Calu3 (cell line): ENCODE data around the gene ALKBH1. TPM values are rescaled to one million over a fixed set of nuclear protein-coding genes. Genes with fewer than 3 reads are reported as not detected.

ENCODE experiments used
- BruUV-seq: library from RNA; stranded (reverse); fragments of 400-500 nt; replicated peaks from 2 replicates; lab custom pipeline; 2021; lab: Mats Ljungman, UMichigan
- CTCF ChIA-PET: fragments of 300-600 bp; sonication (Branson Sonifier 250); formaldehyde crosslinking; loops from one replicate; lab custom pipeline; 2022; ENCODE audit warnings: antibody characterized with exemption; lab: Charles Lee
- DNase-seq: peaks from one replicate; pipeline ENCODE4 v3.0.0; 2022
- H3K27ac Mint-ChIP-seq: one replicate; pipeline ENCODE4 v1.8.0; 2022; ENCODE audit warnings: mixed read lengths; ENCODE audit not compliant: unreplicated experiment
- H3K27me3 Mint-ChIP-seq: one replicate; pipeline ENCODE4 v1.8.0; 2022; ENCODE audit warnings: mixed read lengths; ENCODE audit not compliant: unreplicated experiment
- H3K36me3 Mint-ChIP-seq: one replicate; pipeline ENCODE4 v1.8.0; 2022; ENCODE audit warnings: mild to moderate bottlenecking, moderate library complexity, mixed read lengths; ENCODE audit not compliant: insufficient read depth, unreplicated experiment
- H3K4me1 Mint-ChIP-seq: one replicate; pipeline ENCODE4 v1.8.0; 2022; ENCODE audit warnings: mild to moderate bottlenecking, low read depth, mixed read lengths; ENCODE audit not compliant: unreplicated experiment
- H3K4me3 Mint-ChIP-seq: one replicate; pipeline ENCODE4 v1.8.0; 2022; ENCODE audit warnings: mild to moderate bottlenecking, low read depth, moderate library complexity, mixed read lengths; ENCODE audit not compliant: unreplicated experiment
- H3K9me3 Mint-ChIP-seq: one replicate; pipeline ENCODE4 v1.8.0; 2022; ENCODE audit warnings: low read depth, mixed read lengths; ENCODE audit not compliant: unreplicated experiment
- intact Hi-C: fragments of 100-400 bp; cut with micrococcal nuclease; formaldehyde crosslinking; loops from one replicate; pipeline ENCODE4 v1.10.0; 2022; ENCODE audit not compliant: unreplicated experiment
- total RNA-seq: library from RNA; stranded (reverse); gene quantifications from 2 replicates; pipeline ENCODE4 v1.2.3, GENCODE V29; 2022
- TF ChIP-seq, protein P1 (sequence below): fragments of 200-600 bp; IDR thresholded peaks from one replicate; pipeline ENCODE4 v1.8.0; 2022; ENCODE audit warnings: antibody characterized with exemption; ENCODE audit not compliant: unreplicated experiment

The ALKBH1 gene
- total RNA-seq, 1 experiment from 2014 or later: 12.8 TPM

- intact Hi-C loops: no loop called here
- DNase-seq: no peak
- Mint-ChIP-seq H3K4me3 (no peak overlapping the region), H3K27ac (no peak overlapping the region), H3K9me3 (no peaks in the 10 kb centered on the region), H3K36me3 (no peaks in the 10 kb centered on the region), H3K4me1 (no peaks in the 10 kb centered on the region), H3K27me3 (no peaks in the 10 kb centered on the region)
- BruUV-seq: no TSS peak
- TF ChIP-seq, protein P1, sequence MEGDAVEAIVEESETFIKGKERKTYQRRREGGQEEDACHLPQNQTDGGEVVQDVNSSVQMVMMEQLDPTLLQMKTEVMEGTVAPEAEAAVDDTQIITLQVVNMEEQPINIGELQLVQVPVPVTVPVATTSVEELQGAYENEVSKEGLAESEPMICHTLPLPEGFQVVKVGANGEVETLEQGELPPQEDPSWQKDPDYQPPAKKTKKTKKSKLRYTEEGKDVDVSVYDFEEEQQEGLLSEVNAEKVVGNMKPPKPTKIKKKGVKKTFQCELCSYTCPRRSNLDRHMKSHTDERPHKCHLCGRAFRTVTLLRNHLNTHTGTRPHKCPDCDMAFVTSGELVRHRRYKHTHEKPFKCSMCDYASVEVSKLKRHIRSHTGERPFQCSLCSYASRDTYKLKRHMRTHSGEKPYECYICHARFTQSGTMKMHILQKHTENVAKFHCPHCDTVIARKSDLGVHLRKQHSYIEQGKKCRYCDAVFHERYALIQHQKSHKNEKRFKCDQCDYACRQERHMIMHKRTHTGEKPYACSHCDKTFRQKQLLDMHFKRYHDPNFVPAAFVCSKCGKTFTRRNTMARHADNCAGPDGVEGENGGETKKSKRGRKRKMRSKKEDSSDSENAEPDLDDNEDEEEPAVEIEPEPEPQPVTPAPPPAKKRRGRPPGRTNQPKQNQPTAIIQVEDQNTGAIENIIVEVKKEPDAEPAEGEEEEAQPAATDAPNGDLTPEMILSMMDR: no peak
- CTCF ChIA-PET: no interaction called here
Observed at GRCh38 chr14:77630111-77630510, 77.7 kb downstream of the ALKBH1 start.

- no peak for DNase-seq
- Mint-ChIP-seq H3K9me3 (no peaks in the 10 kb centered on the region), H3K4me1 (no peaks in the 10 kb centered on the region), H3K27ac (no peak overlapping the region), H3K36me3 (no peaks in the 10 kb centered on the region), H3K27me3 (no peaks in the 10 kb centered on the region), H3K4me3 (no peak overlapping the region)
- TF ChIP-seq, protein P1: no peak
- CTCF ChIA-PET: no interaction called here
- no TSS peak for BruUV-seq
- intact Hi-C loops: no loop called here
Observed at GRCh38 chr14:77625360-77625759, 82.5 kb downstream of the ALKBH1 start.

DNA sequence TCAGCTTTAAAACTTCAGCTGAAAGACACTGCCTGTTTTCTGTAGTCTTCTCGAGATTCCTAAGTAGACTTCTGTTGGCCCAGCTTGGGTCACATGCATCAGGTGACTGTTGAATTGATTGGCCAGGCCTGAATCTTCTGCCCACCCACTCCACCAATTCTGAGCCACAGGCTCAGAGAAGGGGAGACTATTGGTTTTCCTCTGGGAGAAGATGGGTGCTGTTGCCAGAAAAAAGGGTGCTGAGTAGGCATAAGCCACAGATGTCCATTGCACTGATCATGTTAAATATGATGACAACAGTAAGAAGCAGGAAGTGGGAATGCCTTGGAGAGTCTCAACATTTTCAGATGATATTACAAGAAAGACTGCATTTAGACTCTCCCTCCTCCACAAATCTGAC, 84.6 kb downstream of the ALKBH1 start:
- Mint-ChIP-seq H3K4me1 (no peaks in the 10 kb centered on the region), H3K4me3 (no peak overlapping the region), H3K36me3 (no peaks in the 10 kb centered on the region), H3K27me3 (no peaks in the 10 kb centered on the region), H3K27ac (no peak overlapping the region), H3K9me3 (no peaks in the 10 kb centered on the region)
- DNase-seq: no peak
- TF ChIP-seq, protein P1: no peak
- intact Hi-C loops: no loop called here
- CTCF ChIA-PET: no interaction called here
- no TSS peak for BruUV-seq

Other genes starting within 250 kb of the ALKBH1 start
- gene AHSA1, start 249.9 kb downstream of the ALKBH1 start, total RNA-seq: 287 and 313 TPM in 2 replicates
- gene ISM2, start 209.2 kb downstream of the ALKBH1 start, total RNA-seq: not detected in 2 replicates
- 45.5 and 45.9 TPM in 2 replicates for gene SPTLC2, start 91.4 kb downstream of the ALKBH1 start, total RNA-seq
- 137 and 166 TPM in 2 replicates for gene SLIRP, start 80 bp upstream of the ALKBH1 start, total RNA-seq
- gene SNW1, start 53.1 kb upstream of the ALKBH1 start, total RNA-seq: 97.8 and 102 TPM in 2 replicates
- gene ADCK1, start 92.1 kb upstream of the ALKBH1 start, total RNA-seq: 9.1 and 10.0 TPM in 2 replicates